Measurements from ENCODE around the gene ZSCAN25.

Gene ZSCAN25

DNA sequence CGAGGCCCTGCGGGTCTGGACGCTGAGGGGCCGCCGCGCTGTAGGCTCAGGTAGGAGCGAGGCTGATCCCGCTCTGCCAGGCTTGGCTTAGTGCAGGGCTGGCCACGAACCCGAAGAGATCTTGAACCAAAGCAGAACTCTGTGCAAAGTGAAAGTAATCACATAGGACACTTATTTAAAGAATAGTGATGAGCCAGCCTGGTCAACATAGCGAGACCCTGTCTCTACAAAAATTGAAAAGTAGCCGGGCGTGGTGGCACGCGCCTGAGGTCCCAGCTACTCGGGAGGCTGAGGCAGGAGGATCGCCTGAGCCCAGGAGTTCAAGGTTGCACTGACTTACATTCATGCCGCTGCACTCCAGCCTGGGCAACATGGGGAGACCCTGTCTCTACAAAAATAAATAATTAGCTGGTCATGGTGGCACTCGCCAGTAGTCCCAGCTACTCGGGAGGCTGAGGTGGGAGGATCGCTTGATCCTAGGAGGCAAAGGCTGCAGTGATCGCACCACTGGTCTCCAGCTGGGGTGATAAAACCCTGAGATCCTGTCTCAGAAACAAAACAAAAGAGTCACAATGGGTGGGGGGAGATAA, 541 bp downstream of the ZSCAN25 start:
- TF ChIP-seq SIN3A (IDR thresholded peaks at IDR 0.05; ENCODE audit: borderline replicate concordance, insufficient read depth, low read length), result no peak
- TF ChIP-seq FOXP2 (optimal IDR thresholded peaks at IDR 0.05; ENCODE audit: borderline replicate concordance, extremely low read depth, extremely low read length, insufficient read depth), result no peak
- TF ChIP-seq POLR2AphosphoS5 (IDR thresholded peaks at IDR 0.05; ENCODE audit: low read depth, low read length), result no peak
- TF ChIP-seq, protein P1, sequence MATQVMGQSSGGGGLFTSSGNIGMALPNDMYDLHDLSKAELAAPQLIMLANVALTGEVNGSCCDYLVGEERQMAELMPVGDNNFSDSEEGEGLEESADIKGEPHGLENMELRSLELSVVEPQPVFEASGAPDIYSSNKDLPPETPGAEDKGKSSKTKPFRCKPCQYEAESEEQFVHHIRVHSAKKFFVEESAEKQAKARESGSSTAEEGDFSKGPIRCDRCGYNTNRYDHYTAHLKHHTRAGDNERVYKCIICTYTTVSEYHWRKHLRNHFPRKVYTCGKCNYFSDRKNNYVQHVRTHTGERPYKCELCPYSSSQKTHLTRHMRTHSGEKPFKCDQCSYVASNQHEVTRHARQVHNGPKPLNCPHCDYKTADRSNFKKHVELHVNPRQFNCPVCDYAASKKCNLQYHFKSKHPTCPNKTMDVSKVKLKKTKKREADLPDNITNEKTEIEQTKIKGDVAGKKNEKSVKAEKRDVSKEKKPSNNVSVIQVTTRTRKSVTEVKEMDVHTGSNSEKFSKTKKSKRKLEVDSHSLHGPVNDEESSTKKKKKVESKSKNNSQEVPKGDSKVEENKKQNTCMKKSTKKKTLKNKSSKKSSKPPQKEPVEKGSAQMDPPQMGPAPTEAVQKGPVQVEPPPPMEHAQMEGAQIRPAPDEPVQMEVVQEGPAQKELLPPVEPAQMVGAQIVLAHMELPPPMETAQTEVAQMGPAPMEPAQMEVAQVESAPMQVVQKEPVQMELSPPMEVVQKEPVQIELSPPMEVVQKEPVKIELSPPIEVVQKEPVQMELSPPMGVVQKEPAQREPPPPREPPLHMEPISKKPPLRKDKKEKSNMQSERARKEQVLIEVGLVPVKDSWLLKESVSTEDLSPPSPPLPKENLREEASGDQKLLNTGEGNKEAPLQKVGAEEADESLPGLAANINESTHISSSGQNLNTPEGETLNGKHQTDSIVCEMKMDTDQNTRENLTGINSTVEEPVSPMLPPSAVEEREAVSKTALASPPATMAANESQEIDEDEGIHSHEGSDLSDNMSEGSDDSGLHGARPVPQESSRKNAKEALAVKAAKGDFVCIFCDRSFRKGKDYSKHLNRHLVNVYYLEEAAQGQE (IDR thresholded peaks at IDR 0.05; ENCODE audit: insufficient read depth in 1 of 2, low read depth in 2 of 2, low read length in 2 of 2), result no peak
- TF ChIP-seq TAF1 (IDR thresholded peaks at IDR 0.05; ENCODE audit: borderline replicate concordance, insufficient read depth, low read length), result no peak

DNA sequence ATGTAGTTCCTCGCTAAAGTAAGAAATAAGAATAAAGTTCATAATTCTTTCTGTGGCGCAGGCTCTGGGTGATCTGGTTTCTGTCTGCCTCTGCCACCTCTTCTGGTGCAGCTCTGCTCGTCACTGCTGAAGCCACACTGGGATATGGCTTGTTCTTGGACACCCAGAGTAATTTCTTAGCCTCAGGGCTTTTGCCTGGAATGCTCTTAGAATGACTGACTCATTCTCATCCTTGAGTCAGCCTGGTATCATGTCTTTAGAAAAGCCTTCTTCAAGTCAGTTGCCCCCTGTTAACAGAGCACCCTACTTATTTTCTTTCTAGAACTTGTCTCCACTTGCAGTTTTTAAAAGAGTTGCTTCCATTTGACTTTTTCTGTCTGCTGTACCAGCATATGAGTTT, 2.0 kb downstream of the ZSCAN25 start:
- no peak for TF ChIP-seq FOXP2 (optimal IDR thresholded peaks at IDR 0.05; ENCODE audit: borderline replicate concordance, extremely low read depth, extremely low read length, insufficient read depth)
- TF ChIP-seq, protein P1 (IDR thresholded peaks at IDR 0.05; ENCODE audit: insufficient read depth in 1 of 2, low read depth in 2 of 2, low read length in 2 of 2), result no peak
- no peak for TF ChIP-seq TAF1 (IDR thresholded peaks at IDR 0.05; ENCODE audit: borderline replicate concordance, insufficient read depth, low read length)
- no peak for TF ChIP-seq SIN3A (IDR thresholded peaks at IDR 0.05; ENCODE audit: borderline replicate concordance, insufficient read depth, low read length)
- no peak for TF ChIP-seq POLR2AphosphoS5 (IDR thresholded peaks at IDR 0.05; ENCODE audit: low read depth, low read length)

DNA sequence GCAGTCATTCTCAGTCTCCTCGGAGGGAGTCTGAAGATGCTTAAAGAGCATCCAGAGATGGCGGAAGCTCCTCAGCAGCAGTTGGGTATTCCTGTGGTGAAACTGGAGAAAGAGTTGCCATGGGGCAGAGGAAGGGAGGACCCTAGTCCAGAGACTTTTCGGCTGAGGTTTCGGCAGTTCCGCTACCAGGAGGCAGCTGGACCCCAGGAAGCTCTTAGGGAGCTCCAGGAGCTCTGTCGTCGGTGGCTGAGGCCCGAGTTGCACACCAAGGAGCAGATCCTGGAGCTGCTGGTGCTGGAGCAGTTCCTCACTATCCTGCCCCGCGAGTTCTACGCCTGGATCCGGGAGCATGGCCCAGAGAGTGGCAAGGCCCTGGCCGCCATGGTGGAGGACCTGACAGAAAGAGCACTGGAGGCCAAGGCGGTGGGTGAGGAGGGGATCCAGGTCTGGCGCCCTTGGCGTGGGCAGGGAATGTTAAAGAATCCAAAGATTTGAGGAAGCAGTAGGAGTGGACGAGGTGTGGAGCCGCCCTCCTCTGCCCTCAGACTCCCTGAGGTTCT, 2.9 kb downstream of the ZSCAN25 start:
- TF ChIP-seq, protein P1 (IDR thresholded peaks at IDR 0.05; ENCODE audit: insufficient read depth in 1 of 2, low read depth in 2 of 2, low read length in 2 of 2), result no peak
- TF ChIP-seq SIN3A (IDR thresholded peaks at IDR 0.05; ENCODE audit: borderline replicate concordance, insufficient read depth, low read length) (no peak), POLR2AphosphoS5 (IDR thresholded peaks at IDR 0.05; ENCODE audit: low read depth, low read length) (no peak), FOXP2 (optimal IDR thresholded peaks at IDR 0.05; ENCODE audit: borderline replicate concordance, extremely low read depth, extremely low read length, insufficient read depth) (no peak), TAF1 (IDR thresholded peaks at IDR 0.05; ENCODE audit: borderline replicate concordance, insufficient read depth, low read length) (no peak)

DNA sequence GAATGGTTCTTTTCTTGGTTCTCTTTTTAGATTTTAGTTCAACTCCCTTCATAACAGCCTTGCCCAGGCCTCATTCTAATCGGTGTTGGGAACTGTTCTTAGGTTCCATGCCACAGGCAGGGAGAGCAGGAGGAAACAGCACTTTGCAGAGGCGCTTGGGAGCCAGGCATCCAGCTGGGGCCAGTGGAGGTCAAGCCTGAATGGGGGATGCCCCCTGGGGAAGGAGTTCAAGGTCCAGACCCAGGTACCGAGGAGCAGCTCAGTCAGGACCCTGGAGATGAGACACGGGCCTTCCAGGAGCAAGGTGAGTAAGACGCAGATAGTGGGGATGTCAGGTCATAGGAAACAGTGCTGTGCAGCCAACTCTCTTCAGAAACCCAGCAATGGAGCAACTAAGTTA, 4.5 kb downstream of the ZSCAN25 start:
- no peak for TF ChIP-seq TAF1 (IDR thresholded peaks at IDR 0.05; ENCODE audit: borderline replicate concordance, insufficient read depth, low read length)
- no peak for TF ChIP-seq SIN3A (IDR thresholded peaks at IDR 0.05; ENCODE audit: borderline replicate concordance, insufficient read depth, low read length)

DNA sequence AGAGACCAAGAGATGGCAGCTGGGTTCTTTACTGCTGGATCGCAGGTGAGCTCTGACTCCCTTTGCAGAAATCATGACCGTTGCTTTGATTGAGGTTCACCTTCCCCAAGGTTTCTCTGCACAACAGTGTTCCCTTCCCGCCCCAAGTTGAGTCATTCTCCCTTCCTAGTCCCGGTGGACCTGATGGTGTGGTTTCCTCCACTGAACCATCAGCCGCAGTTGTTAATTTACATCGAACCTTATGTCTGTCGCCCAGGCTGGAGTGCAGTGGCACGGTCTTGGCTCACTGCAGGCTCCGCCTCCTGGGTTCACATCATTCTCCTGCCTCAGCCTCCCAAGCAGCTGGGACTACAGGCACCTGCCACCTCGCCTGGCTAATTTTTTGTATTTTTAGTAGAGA, 5.8 kb downstream of the ZSCAN25 start:
- TF ChIP-seq TAF1 (IDR thresholded peaks at IDR 0.05; ENCODE audit: borderline replicate concordance, insufficient read depth, low read length) (no peak), POLR2AphosphoS5 (IDR thresholded peaks at IDR 0.05; ENCODE audit: low read depth, low read length) (no peak), SIN3A (IDR thresholded peaks at IDR 0.05; ENCODE audit: borderline replicate concordance, insufficient read depth, low read length) (no peak), FOXP2 (optimal IDR thresholded peaks at IDR 0.05; ENCODE audit: borderline replicate concordance, extremely low read depth, extremely low read length, insufficient read depth) (no peak)
- TF ChIP-seq, protein P1 (IDR thresholded peaks at IDR 0.05; ENCODE audit: insufficient read depth in 1 of 2, low read depth in 2 of 2, low read length in 2 of 2), result no peak
